K562 (cell line): ENCODE results near the gene SPINK4. TPM values are rescaled to one million over a fixed set of nuclear protein-coding genes. Genes with fewer than 3 reads are reported as not detected.

Source experiments
- ATAC-seq: fragments of 200-7000 bp; cut with Tn5 transposase; 3 replicates; pipeline ENCODE4 v1.9.1; 2020; ENCODE audit warnings: moderate library complexity
- BruUV-seq: library from RNA; stranded (reverse); fragments of 400-500 nt; replicated peaks from 2 replicates; lab custom pipeline; 2021; lab: Mats Ljungman, UMichigan
- CTCF ChIA-PET: fragments of 300-600 bp; formaldehyde crosslinking; extraction: SDS; loops from one replicate; lab custom pipeline; 2021; ENCODE audit warnings: low intra/inter-chr PET ratio; lab: Yijun Ruan, JAX
- POLR2A ChIA-PET: fragments of 300-600, 350-650 bp; sonication (Branson Sonifier 250); formaldehyde crosslinking; extraction: SDS; loops from one replicate; lab custom pipeline; 2021; ENCODE audit warnings: antibody characterized with exemption, inconsistent platforms; lab: Yijun Ruan, JAX
- DNase-seq, 4 experiments: peaks; one replicate each; pipeline versions ENCODE4 v3.0.0 to v3.0.0-alpha.2; 2011 to 2018; ENCODE audit warnings: low spot score in 3 of 4, mixed read lengths in 3 of 4; ENCODE audit errors: extremely low read depth in 1 of 4
- FAIRE-seq: peaks from 2 replicates; lab custom pipeline; 2011; peaks lifted over from hg19 to GRCh38; lab: Jason Lieb, UNC
- H2AFZ ChIP-seq: 2 replicates; pipeline ENCODE4 v1.6.0; 2011; ENCODE audit warnings: low read depth, low read length, control low read depth, inconsistent platforms
- H3K27ac ChIP-seq: fragments of 200-600 bp; 3 replicates; pipeline ENCODE4 v1.8.0; 2011; ENCODE audit warnings: low read depth, mild to moderate bottlenecking, control low read depth, inconsistent platforms, low read length, moderate library complexity, mixed read lengths; ENCODE audit errors: extremely low read depth
- H3K27me3 ChIP-seq, 2 experiments: fragments of 300-600 bp in 1 of 2; 2 replicates in 1 of 2; 3 replicates in 1 of 2; pipeline versions ENCODE4 v1.6.0 to v1.8.0; 2011; ENCODE audit warnings: inconsistent platforms in 2 of 2, low read length in 2 of 2, mild to moderate bottlenecking in 1 of 2, mixed read lengths in 1 of 2, moderate library complexity in 1 of 2; ENCODE audit not compliant: control insufficient read depth in 2 of 2, insufficient read depth in 2 of 2
- H3K36me3 ChIP-seq: fragments of 300-600 bp; 3 replicates; pipeline ENCODE4 v1.8.0; 2011; ENCODE audit warnings: mild to moderate bottlenecking, low read length, inconsistent platforms; ENCODE audit not compliant: control insufficient read depth, insufficient read depth
- H3K4me1 ChIP-seq, 2 experiments: fragments of 200-600 bp in 1 of 2; replicated peaks in 1 of 2; 2 replicates in 1 of 2; 3 replicates in 1 of 2; pipeline versions ENCODE4 v1.5.1 to v1.8.0; 2011; ENCODE audit warnings: inconsistent platforms in 2 of 2, low read length in 2 of 2, mild to moderate bottlenecking in 1 of 2, mixed read lengths in 1 of 2, moderate library complexity in 1 of 2; ENCODE audit not compliant: control insufficient read depth in 2 of 2, insufficient read depth in 2 of 2
- H3K4me2 ChIP-seq: 2 replicates; pipeline ENCODE4 v1.6.1; 2011; ENCODE audit warnings: low read length, control low read depth, inconsistent platforms, mixed read lengths; ENCODE audit not compliant: insufficient read depth
- H3K4me3 ChIP-seq: fragments of 200-600 bp; sonication (generic), shearing (Covaris generic); 2 replicates; pipeline ENCODE4 v1.5.1; 2016; ENCODE audit warnings: control low read depth, inconsistent platforms
- H3K79me2 ChIP-seq: fragments of 200-600 bp; 3 replicates; pipeline ENCODE4 v1.8.0; 2011; ENCODE audit warnings: low read length, inconsistent platforms; ENCODE audit not compliant: control insufficient read depth, insufficient read depth
- H3K9ac ChIP-seq, 2 experiments: 2 replicates each; pipeline versions ENCODE4 v1.6.0 to v1.6.1; 2011; ENCODE audit warnings: low read depth in 2 of 2, low read length in 2 of 2, control low read depth in 1 of 2, inconsistent platforms in 1 of 2, mild to moderate bottlenecking in 1 of 2, mixed read lengths in 1 of 2; ENCODE audit not compliant: insufficient read depth in 1 of 2
- H3K9me1 ChIP-seq: one replicate; pipeline ENCODE4 v1.6.0; 2011; ENCODE audit warnings: inconsistent platforms, mild to moderate bottlenecking, low read length, moderate library complexity; ENCODE audit not compliant: control insufficient read depth, insufficient read depth
- H3K9me3 ChIP-seq: replicated peaks from 2 replicates; pipeline ENCODE4 v1.5.1; 2011; ENCODE audit warnings: low read depth, low read length, inconsistent platforms; ENCODE audit not compliant: control insufficient read depth, insufficient read depth
- H4K20me1 ChIP-seq: replicated peaks from 2 replicates; pipeline ENCODE4 v1.6.1; 2011; ENCODE audit warnings: low read length, inconsistent platforms, mixed read lengths; ENCODE audit not compliant: control insufficient read depth, insufficient read depth
- CCNT2 ChIP-seq: IDR thresholded peaks from 2 replicates; pipeline ENCODE4 v1.6.1; 2011; ENCODE audit warnings: borderline replicate concordance, low read depth, mild to moderate bottlenecking, moderate library complexity, mixed read lengths, low read length; ENCODE audit not compliant: insufficient read length; ENCODE audit errors: extremely low read depth
- CHCHD3 ChIP-seq: fragments of 250-450 bp; sonication (Bioruptor Pico); IDR thresholded peaks from 2 replicates; pipeline ENCODE4 v2.1.2; 2022; ENCODE audit warnings: mild to moderate bottlenecking
- E4F1 ChIP-seq: fragments of 250-450 bp; sonication (Bioruptor Pico); IDR thresholded peaks from 2 replicates; pipeline ENCODE4 v1.5.0; 2021; ENCODE audit warnings: mild to moderate bottlenecking, borderline replicate concordance
- FOXJ2 ChIP-seq: fragments of 200-800 bp; sonication (Bioruptor generic); IDR thresholded peaks from 2 replicates; pipeline ENCODE4 v1.6.1; 2016; ENCODE audit warnings: missing genetic modification characterization, missing compliant biosample characterization
- GTF2F1 ChIP-seq: IDR thresholded peaks from 2 replicates; pipeline ENCODE4 v1.6.1; 2011; ENCODE audit warnings: low read depth, low read length, improper control_type of control experiment
- JUND ChIP-seq, 2 experiments: IDR thresholded peaks; 2 replicates in 1 of 2; 3 replicates in 1 of 2; pipeline ENCODE4 v1.6.1; 2011; ENCODE audit warnings: borderline replicate concordance in 2 of 2, low read depth in 2 of 2, low read length in 2 of 2, improper control_type of control experiment in 1 of 2, missing biosample characterization in 1 of 2, missing genetic modification characterization in 1 of 2, missing genetic modification reagents in 1 of 2
- TCF3 ChIP-seq: sonication (generic); formaldehyde crosslinking; IDR thresholded peaks from 2 replicates; pipeline ENCODE4 v1.4.0; 2020; ENCODE audit warnings: mild to moderate bottlenecking, missing genetic modification reagents
- YY1 ChIP-seq, 3 experiments: IDR thresholded peaks; 2 replicates each; pipeline ENCODE4 v1.6.1; 2011; ENCODE audit warnings: low read length in 2 of 3, mild to moderate bottlenecking in 2 of 3, moderate library complexity in 2 of 3, borderline replicate concordance in 1 of 3, control low read depth in 1 of 3, low read depth in 1 of 3; ENCODE audit not compliant: insufficient read depth in 3 of 3, insufficient replicate concordance in 2 of 3, control insufficient read depth in 1 of 3, insufficient read length in 1 of 3; ENCODE audit errors: extremely low read depth in 1 of 3
- ZNF184 ChIP-seq: sonication (generic); formaldehyde crosslinking; IDR thresholded peaks from 2 replicates; pipeline ENCODE4 v1.5.0; 2020; ENCODE audit warnings: missing genetic modification reagents
- ZNF253 ChIP-seq: fragments of 250-450 bp; sonication (Bioruptor Pico); conservative IDR thresholded peaks from 2 replicates; pipeline ENCODE4 v1.6.1; 2021; ENCODE audit warnings: mild to moderate bottlenecking
- WGBS: fragments of 100-300 bp; shearing (Covaris generic); methylation state at CpG from one replicate; pipeline ENCODE4 v1.1.6; 2016; ENCODE audit warnings: low coverage, mixed read lengths; ENCODE audit not compliant: insufficient coverage; ENCODE audit errors: missing lambda C conversion rate; 5-methylcytosine and 5-hydroxymethylcytosine counted together
- in situ Hi-C: fragments of 300-500 bp; cut with MboI; formaldehyde crosslinking; loops from 4 replicates; pipeline ENCODE4 v1.15.0; 2018; ENCODE audit warnings: inconsistent platforms, mixed read lengths
- intact Hi-C: fragments of 100-400 bp; cut with micrococcal nuclease; formaldehyde crosslinking; loops from 2 replicates; pipeline ENCODE4 v1.14.2; 2022
- polyA plus RNA-seq, 8 experiments: library from polyadenylated mRNA; depleted of rRNA in 4 of 8; stranded (reverse) in 5 of 8; unstranded in 3 of 8; fragments of >200 nt; fragmentation: Nextera tagmentation in 2 of 8; fragmentation: Illumina TruSeq in 1 of 8; extraction: Ambion mirVana in 2 of 8; extraction: Trizol in 1 of 8; gene quantifications; 2 replicates each; pipeline versions ENCODE4 v1.2.1 to v1.2.3, GENCODE V29; 2011 to 2014; ENCODE audit warnings: inconsistent platforms in 1 of 8, missing spikeins in 1 of 8
- total RNA-seq, 7 experiments: library from RNA; depleted of rRNA in 6 of 7; stranded (reverse); fragments of >200 nt in 6 of 7; fragmentation: Illumina TruSeq in 2 of 7; extraction: Trizol in 2 of 7; gene quantifications; 2 replicates each; pipeline versions ENCODE4 v1.2.1 to v1.2.3, GENCODE V29; 2011 to 2021; ENCODE audit warnings: low replicate concordance in 1 of 7

Gene SPINK4
- total and polyA plus RNA-seq, 9 of the 15 experiments (the other 6 are each of a cell fraction or from before 2014, with no cell fraction given): 0.74 to 5.5 (median 2.1) TPM; not detected in 2

- WGBS: no CpG with 5 or more reads among the region's 4 CpGs
- Histone ChIP-seq H4K20me1 (0 out of 2 replicates have a peak, but pooled peaks cover 6% of the 10 kb centered on the region), H3K9ac (no peak overlapping the region), H3K9me1 (no peaks in the 10 kb centered on the region), H3K4me3 (no peak overlapping the region), H3K36me3 (peaks cover 16% of the 10 kb centered on the region), H2AFZ (no peak overlapping the region), H3K27me3 (no peaks in the 10 kb centered on the region), H3K9me3 (no peaks in the 10 kb centered on the region), H3K27ac (no peak overlapping the region), H3K79me2 (peaks cover 30% of the 10 kb centered on the region), H3K4me2 (no peak overlapping the region), H3K4me1 (peaks cover 10 to 21% of the 10 kb centered on the region in 2 experiments; a peak in 4 of 5 replicates)
- ATAC-seq (no peak), DNase-seq (no peak), FAIRE-seq (no peak)
- POLR2A ChIA-PET: interaction anchor here (0.5 kb wide), 1 partner anchor 24 kb away, joined by 3 read pairs; the partner anchor contains the start of genes BAG1 and CHMP5
- intact Hi-C loops (loop anchor here (10.0 kb wide), 1 partner anchor 167 kb away; no protein-coding TSS in a partner anchor), in situ Hi-C loops (no loop called here)
- CTCF ChIA-PET: interaction anchor here (0.8 kb wide), 1 partner anchor 165 kb away, joined by 3 read pairs; no protein-coding TSS in a partner anchor
- TF ChIP-seq TCF3 (CRISPR knock-in tag): no peak
- no peak for TF ChIP-seq CHCHD3
- BruUV-seq: no TSS peak
These were observed 48.3 kb downstream of the SPINK4 start for GRCh38 chr9:33288235-33288634.

GRCh38 chr9:33288828-33289483 is 49.0 kb downstream of the SPINK4 start:
- 94% methylated on average over 3 of the region's 14 CpGs for WGBS
- H3K27me3 ChIP-seq: no peaks in the 10 kb centered on the region
- no peak overlapping the region for H3K4me3 ChIP-seq
- no peak for ATAC-seq
- ChIA-PET CTCF (interaction anchor here (0.8 kb wide), 1 partner anchor 164 kb away, joined by 3 read pairs; no protein-coding TSS in a partner anchor), POLR2A (no interaction called here)
- no peaks in the 10 kb centered on the region for H3K9me3 ChIP-seq
- no peak overlapping the region for H3K4me2 ChIP-seq
- H3K9ac ChIP-seq: peak overlapping the region; percentile 96 to 98
- 0 out of 2 replicates have a peak, but pooled peaks cover 7% of the 10 kb centered on the region for H4K20me1 ChIP-seq
- H3K79me2 ChIP-seq: peaks cover 37% of the 10 kb centered on the region
- in situ Hi-C loops (no loop called here), intact Hi-C loops (loop anchor here (10.0 kb wide), 1 partner anchor 166 kb away; no protein-coding TSS in a partner anchor)
- peaks cover 23% of the 10 kb centered on the region for H3K36me3 ChIP-seq
- FAIRE-seq: no peak
- H3K9me1 ChIP-seq: no peaks in the 10 kb centered on the region
- no peak overlapping the region for H2AFZ ChIP-seq
- peak overlapping the region; percentile 99; the same call in 2 of the 3 replicates for H3K27ac ChIP-seq
- peaks cover 11 to 21% of the 10 kb centered on the region in 2 experiments; a peak in 4 of 5 replicates for H3K4me1 ChIP-seq
- no peak for DNase-seq
- BruUV-seq: no TSS peak
- TF ChIP-seq JUND (IDR thresholded peaks at IDR 0.05; ENCODE audit: borderline replicate concordance, low read depth, low read length) (no peak), JUND (tag; IDR thresholded peaks at IDR 0.05; ENCODE audit: borderline replicate concordance, low read depth, low read length) (no peak), E4F1 (CRISPR knock-in tag) (no peak), YY1 (IDR thresholded peaks at IDR 0.05; ENCODE audit: borderline replicate concordance in 1 of 3, control insufficient read depth in 1 of 3, extremely low read depth in 1 of 3, insufficient read depth in 3 of 3, insufficient read length in 1 of 3, insufficient replicate concordance in 2 of 3, low read depth in 1 of 3, low read length in 2 of 3) (no peak), ZNF253 (CRISPR knock-in tag) (no peak), GTF2F1 (no peak), FOXJ2 (tag) (no peak), CCNT2 (no peak), ZNF184 (no peak)
